GM06990 (cell line): ENCODE data around the gene P4HB.

Experiments
- DNase-seq: peaks from one replicate; pipeline ENCODE4 v3.0.0-alpha.2; 2011; ENCODE audit not compliant: insufficient read length; ENCODE audit errors: extremely low read depth
- H3K27me3 ChIP-seq: replicated peaks from 2 replicates; pipeline ENCODE4 v1.6.0; 2011; ENCODE audit warnings: low read length; ENCODE audit not compliant: control insufficient read depth, insufficient read depth
- H3K36me3 ChIP-seq: 2 replicates; pipeline ENCODE4 v1.5.1; 2011; ENCODE audit warnings: low read length; ENCODE audit not compliant: control insufficient read depth, insufficient read depth
- H3K4me3 ChIP-seq: replicated peaks from 2 replicates; pipeline ENCODE4 v1.5.1; 2011; ENCODE audit warnings: low read depth, mild to moderate bottlenecking, control low read depth, low read length
- CTCF ChIP-seq: IDR thresholded peaks from 2 replicates; pipeline ENCODE4 v1.5.1; 2011; ENCODE audit warnings: low read length, control low read depth, mild to moderate bottlenecking, inconsistent platforms; ENCODE audit not compliant: insufficient read depth, poor library complexity, severe bottlenecking

Gene P4HB

GRCh38 chr17:81885454-81885853, 25.1 kb upstream of the P4HB start:
- Histone ChIP-seq H3K4me3 (no peak overlapping the region), H3K27me3 (no peaks in the 10 kb centered on the region), H3K36me3 (peaks cover 45% of the 10 kb centered on the region)
- DNase-seq = no peak
- TF ChIP-seq CTCF = no peak

GRCh38 chr17:81884968-81885367, 24.6 kb upstream of the P4HB start:
- no peak for TF ChIP-seq CTCF
- H3K4me3 ChIP-seq = no peak overlapping the region
- H3K36me3 ChIP-seq = peaks cover 45% of the 10 kb centered on the region
- H3K27me3 ChIP-seq = no peaks in the 10 kb centered on the region
- DNase-seq = no peak

- no peak for TF ChIP-seq CTCF
- Histone ChIP-seq H3K27me3 (no peaks in the 10 kb centered on the region), H3K36me3 (peaks cover 42% of the 10 kb centered on the region), H3K4me3 (no peak overlapping the region)
- DNase-seq = no peak
Observed at GRCh38 chr17:81884520-81884919, 24.2 kb upstream of the P4HB start.

- no peak for TF ChIP-seq CTCF
Observed at GRCh38 chr17:81879121-81879520, 18.8 kb upstream of the P4HB start.

GRCh38 chr17:81878294-81878693, 18.0 kb upstream of the P4HB start:
- Histone ChIP-seq H3K4me3 (no peak overlapping the region), H3K36me3 (peaks cover 5% of the 10 kb centered on the region), H3K27me3 (no peaks in the 10 kb centered on the region)
- no peak for DNase-seq
- no peak for TF ChIP-seq CTCF

More at GRCh38 chr17:81879121-81879520, 18.8 kb upstream of the P4HB start:
- Histone ChIP-seq H3K36me3 (peaks cover 5% of the 10 kb centered on the region), H3K4me3 (no peak overlapping the region), H3K27me3 (no peaks in the 10 kb centered on the region)
- DNase-seq = no peak

- no peak for TF ChIP-seq CTCF
- no peak for DNase-seq
- Histone ChIP-seq H3K4me3 (no peak overlapping the region), H3K36me3 (peaks cover 5% of the 10 kb centered on the region), H3K27me3 (no peaks in the 10 kb centered on the region)
Observed at GRCh38 chr17:81877569-81877968, 17.2 kb upstream of the P4HB start.
